Thyroid gland (tissue), 4 donors: ENCODE data around the gene SMYD1. TPM values are rescaled to one million over a fixed set of nuclear protein-coding genes. Genes with fewer than 3 reads are reported as not detected.

Experiments used
- DNase-seq, 2 donors: peaks; one replicate each; pipeline ENCODE4 v3.0.0-alpha.2; 2019
- H3K27ac ChIP-seq, 3 donors: fragments of 200-600 bp; sonication (generic); 1 replicate in 2 of 3; 2 replicates in 1 of 3; pipeline ENCODE4 v1.5.1; 2016 to 2019; ENCODE audit warnings: mild to moderate bottlenecking in 1 of 3, moderate library complexity in 1 of 3
- H3K27me3 ChIP-seq: fragments of 200-600 bp; sonication (generic); one replicate; pipeline ENCODE4 v1.5.1; 2019
- H3K36me3 ChIP-seq, 2 donors: fragments of 200-600 bp; sonication (generic); one replicate each; pipeline ENCODE4 v1.5.1; 2016 to 2019
- H3K4me1 ChIP-seq, 2 donors: fragments of 200-600 bp; sonication (generic); one replicate each; pipeline ENCODE4 v1.5.1; 2017 to 2019
- H3K4me3 ChIP-seq, 3 donors: fragments of 200-600 bp; sonication (generic); replicated peaks in 1 of 3; 1 replicate in 2 of 3; 2 replicates in 1 of 3; pipeline ENCODE4 v1.5.1; 2016; ENCODE audit warnings: mild to moderate bottlenecking in 1 of 3
- H3K9me3 ChIP-seq: fragments of 200-600 bp; sonication (generic); one replicate; pipeline ENCODE4 v1.5.1; 2017
- CTCF ChIP-seq, 6 experiments: fragments of 200-600 bp in 3 of 6; fragments of 450-650 bp in 3 of 6; sonication (generic) in 3 of 6; IDR thresholded peaks; one replicate each; pipeline ENCODE4 v1.5.1; 2016 to 2019; ENCODE audit warnings: antibody characterized with exemption in 6 of 6, mild to moderate bottlenecking in 2 of 6, inconsistent platforms in 1 of 6, moderate library complexity in 1 of 6
- POLR2A ChIP-seq, 2 donors: fragments of 450-650 bp; IDR thresholded peaks; one replicate each; pipeline ENCODE4 v1.6.1; 2017; ENCODE audit warnings: antibody characterized with exemption in 2 of 2, mild to moderate bottlenecking in 2 of 2, moderate library complexity in 1 of 2
- WGBS, 2 donors: methylation state at CpG; one replicate each; pipeline ENCODE4 v1.1.5; 2017; 5-methylcytosine and 5-hydroxymethylcytosine counted together
- intact Hi-C: fragments of 100-400 bp; cut with DNase I; formaldehyde crosslinking; loops from one replicate; pipeline ENCODE4 v1.15.1; 2023
- total RNA-seq, 4 donors: library from RNA; depleted of rRNA; stranded (reverse); fragments of >200 nt; gene quantifications; one replicate each; pipeline ENCODE4 v1.2.3, GENCODE V29; 2016

SMYD1 gene
- total RNA-seq, 4 donors from 2014 or later: not detected

DNA sequence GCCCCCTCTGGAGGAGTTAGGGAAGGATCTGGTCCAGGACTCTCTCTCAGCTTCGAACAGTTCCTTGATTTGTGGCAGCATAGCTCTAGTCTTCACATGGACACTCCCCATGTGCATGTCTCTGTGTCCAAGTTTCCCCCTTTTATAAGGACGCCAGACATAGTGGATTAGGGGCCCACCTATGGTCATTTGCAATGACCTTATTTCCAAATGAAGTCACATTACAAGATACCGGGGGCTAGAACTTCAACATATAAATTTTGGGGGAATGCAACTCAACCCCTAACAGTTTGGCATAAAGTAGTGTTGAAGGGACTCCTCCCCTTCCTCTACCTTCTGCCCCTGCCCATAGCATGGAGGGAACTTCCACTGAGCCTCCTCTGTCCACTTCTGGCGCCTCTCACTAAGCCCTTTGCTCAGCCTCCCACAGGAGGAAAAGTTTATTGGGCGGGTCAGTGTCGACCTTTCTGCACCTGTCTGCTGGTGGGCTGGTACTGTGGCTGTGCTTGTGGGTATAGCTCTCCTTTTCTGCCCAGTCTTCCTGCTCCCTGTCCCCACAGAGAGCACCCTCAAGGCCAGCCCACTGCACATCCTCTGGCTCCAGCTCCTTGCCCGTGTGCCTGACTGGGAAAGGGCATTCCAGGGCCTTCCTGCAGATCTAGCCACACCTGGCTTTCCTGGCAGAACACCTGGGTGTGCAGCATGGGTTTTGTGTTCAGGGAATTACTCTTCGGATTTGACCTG, 54.7 kb downstream of the SMYD1 start:
- TF ChIP-seq POLR2A (IDR thresholded peaks at IDR 0.05): no peak
- no peak for TF ChIP-seq CTCF (IDR thresholded peaks at IDR 0.05)
- Histone ChIP-seq H3K27ac (no peak overlapping the region), H3K36me3 (no peaks in the 10 kb centered on the region), H3K4me3 (no peak overlapping the region), H3K4me1 (no peaks in the 10 kb centered on the region), H3K9me3 (no peaks in the 10 kb centered on the region), H3K27me3 (no peaks in the 10 kb centered on the region)
- intact Hi-C loops: no loop called here
- DNase-seq: no peak
- 81 to 88% methylated on average over 8 of the region's 8 CpGs for WGBS, 2 donors

- Histone ChIP-seq H3K27ac (no peak overlapping the region), H3K4me3 (no peak overlapping the region), H3K27me3 (no peaks in the 10 kb centered on the region), H3K4me1 (no peaks in the 10 kb centered on the region), H3K36me3 (no peaks in the 10 kb centered on the region), H3K9me3 (no peaks in the 10 kb centered on the region)
- 79 to 80% methylated on average over 5 of the region's 5 CpGs for WGBS, 2 donors
- no peak for DNase-seq
- intact Hi-C loops: no loop called here
- TF ChIP-seq POLR2A (IDR thresholded peaks at IDR 0.05) (no peak), CTCF (IDR thresholded peaks at IDR 0.05) (no peak)
Measured at GRCh38 chr2:88123164-88123974, 55.7 kb downstream of the SMYD1 start.

DNA sequence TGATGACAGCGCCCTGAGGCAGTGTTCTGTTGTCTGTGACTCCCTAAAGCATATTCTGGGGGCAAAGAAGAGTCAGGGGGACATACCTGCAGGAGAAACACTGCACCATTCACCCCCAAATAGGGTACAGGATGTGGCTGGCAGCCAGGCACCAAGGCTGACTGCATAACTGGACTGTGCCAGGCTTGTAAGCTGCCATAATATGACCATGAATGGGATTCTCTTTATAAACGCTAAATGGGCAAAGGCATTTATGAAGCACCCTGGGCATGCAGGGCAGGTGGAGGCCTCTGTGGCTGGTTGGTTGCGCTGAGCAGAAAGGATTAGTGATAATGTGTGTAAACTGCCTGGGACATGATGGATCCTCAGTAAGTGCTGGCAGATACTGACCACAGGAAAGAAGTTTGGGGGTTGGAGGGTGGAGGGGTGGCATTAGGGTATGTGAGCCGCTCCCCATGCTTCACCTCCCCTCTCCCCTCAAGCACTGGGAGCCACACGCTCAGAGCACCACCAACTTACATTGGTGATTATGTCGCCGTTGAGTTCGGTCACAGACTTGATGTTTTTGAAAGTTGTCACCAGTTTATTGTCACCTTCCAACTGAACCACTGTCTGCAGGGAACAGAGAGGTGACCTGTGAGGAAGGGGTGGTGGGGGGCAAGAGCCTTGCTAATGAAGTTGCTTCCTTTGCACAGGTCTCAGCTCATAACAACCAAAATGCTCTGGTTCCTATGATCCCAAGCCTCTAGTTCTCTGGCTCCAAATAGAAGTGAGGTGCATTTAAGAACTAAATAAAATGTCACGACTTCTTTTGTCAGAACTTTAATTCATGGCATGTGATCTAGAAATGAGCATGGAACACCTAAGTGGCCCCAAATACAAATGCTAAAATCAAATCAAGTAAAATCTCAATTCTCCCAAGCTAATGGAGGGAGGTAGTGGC, 56.6 kb downstream of the SMYD1 start:
- 92 to 93% methylated on average over 9 of the region's 9 CpGs for WGBS, 2 donors
- H3K4me3 ChIP-seq: no peak overlapping the region
- intact Hi-C loops: no loop called here
- H3K27ac ChIP-seq: no peak overlapping the region
- H3K4me1 ChIP-seq: no peaks in the 10 kb centered on the region
- DNase-seq: no peak
- H3K27me3 ChIP-seq: no peaks in the 10 kb centered on the region
- no peaks in the 10 kb centered on the region for H3K36me3 ChIP-seq
- TF ChIP-seq CTCF (IDR thresholded peaks at IDR 0.05) (no peak), POLR2A (IDR thresholded peaks at IDR 0.05) (no peak)
- no peaks in the 10 kb centered on the region for H3K9me3 ChIP-seq

DNA sequence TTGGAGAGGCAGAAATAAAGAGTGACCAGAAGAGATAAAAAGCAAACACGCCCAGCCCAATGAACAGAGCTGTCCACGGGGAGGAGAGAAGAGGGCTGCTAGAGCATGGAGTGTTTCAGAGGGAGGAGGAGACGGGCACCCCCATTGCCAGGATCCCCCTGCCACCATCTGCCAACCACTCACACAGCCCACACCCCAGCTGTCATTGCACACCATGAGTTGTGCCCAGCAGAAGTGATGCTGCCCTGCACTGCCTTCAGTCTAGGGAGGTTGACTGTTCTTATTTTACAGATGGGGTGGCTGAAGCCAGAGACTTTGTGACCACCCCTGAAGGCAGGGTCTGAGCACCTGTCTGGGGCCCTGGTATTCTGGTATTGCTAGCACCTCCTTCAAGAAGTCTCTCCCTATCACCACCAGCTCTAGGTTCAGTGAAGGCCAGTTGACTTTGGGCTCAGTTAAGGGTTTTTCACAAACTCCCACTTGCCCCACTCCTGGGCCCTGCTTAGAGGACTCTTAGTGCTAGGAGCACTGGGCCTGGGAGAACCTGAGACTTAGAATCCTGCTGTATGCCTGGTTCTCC, 57.8 kb downstream of the SMYD1 start:
- H3K36me3 ChIP-seq: no peaks in the 10 kb centered on the region
- WGBS, 2 donors: 72 to 83% methylated on average over 3 of the region's 3 CpGs
- TF ChIP-seq POLR2A (IDR thresholded peaks at IDR 0.05): no peak
- no peak for TF ChIP-seq CTCF (IDR thresholded peaks at IDR 0.05)
- H3K27me3 ChIP-seq: no peaks in the 10 kb centered on the region
- no peaks in the 10 kb centered on the region for H3K4me1 ChIP-seq
- no peak for DNase-seq
- no peak overlapping the region for H3K27ac ChIP-seq
- intact Hi-C loops: no loop called here
- no peaks in the 10 kb centered on the region for H3K9me3 ChIP-seq
- no peak overlapping the region for H3K4me3 ChIP-seq
